SK-N-SH treated with all-trans-retinoic acid at 6 μM for 48 hours (cell line): ENCODE data around the gene CASP10.

Experiments
- CSDC2 ChIP-seq: fragments of 250-450 bp; sonication (Bioruptor Pico); IDR thresholded peaks from 2 replicates; pipeline ENCODE4 v1.5.0; 2020; ENCODE audit warnings: mild to moderate bottlenecking, moderate library complexity
- ISL1 ChIP-seq: fragments of 250-450 bp; sonication (Bioruptor Pico); IDR thresholded peaks from 2 replicates; pipeline ENCODE4 v2.1.2; 2022; ENCODE audit warnings: mild to moderate bottlenecking, moderate library complexity
- PPARA ChIP-seq: fragments of 250-450 bp; sonication (Bioruptor Pico); IDR thresholded peaks from 2 replicates; pipeline ENCODE4 v1.5.0; 2020; ENCODE audit warnings: mild to moderate bottlenecking, borderline replicate concordance
- SNAI2 ChIP-seq: fragments of 250-450 bp; sonication (Bioruptor Pico); IDR thresholded peaks from 2 replicates; pipeline ENCODE4 v1.5.0; 2020; ENCODE audit warnings: mild to moderate bottlenecking, moderate library complexity
- TCF4 ChIP-seq: fragments of 250-450 bp; sonication (Bioruptor Pico); IDR thresholded peaks from 2 replicates; pipeline ENCODE4 v1.8.0; 2021; ENCODE audit warnings: mild to moderate bottlenecking, moderate library complexity, borderline replicate concordance
- TOX ChIP-seq: fragments of 250-450 bp; sonication (Bioruptor Pico); IDR thresholded peaks from 2 replicates; pipeline ENCODE4 v1.8.0; 2021; ENCODE audit warnings: mild to moderate bottlenecking, moderate library complexity, borderline replicate concordance
- ZC3H10 ChIP-seq: fragments of 250-450 bp; sonication (Bioruptor Pico); IDR thresholded peaks from 2 replicates; pipeline ENCODE4 v1.5.1; 2021; ENCODE audit warnings: mild to moderate bottlenecking, moderate library complexity
- ZNF70 ChIP-seq: fragments of 450-650 bp; formaldehyde crosslinking; IDR thresholded peaks from 2 replicates; pipeline ENCODE4 v1.5.0; 2020; ENCODE audit warnings: mild to moderate bottlenecking, moderate library complexity

- TF ChIP-seq ISL1 (CRISPR knock-in tag) (no peak), SNAI2 (CRISPR knock-in tag) (no peak), ZNF70 (no peak), TCF4 (CRISPR knock-in tag) (no peak), ZC3H10 (CRISPR knock-in tag) (no peak), PPARA (CRISPR knock-in tag) (no peak), TOX (CRISPR knock-in tag) (no peak), CSDC2 (no peak)
Measured at GRCh38 chr2:201233812-201234662, 51.1 kb downstream of the CASP10 start.
